ENCODE measurements around the gene ELF3.
A peak's percentile ranks its signal among the peaks of the same experiment; 100 is the strongest.

The ELF3 gene

DNA sequence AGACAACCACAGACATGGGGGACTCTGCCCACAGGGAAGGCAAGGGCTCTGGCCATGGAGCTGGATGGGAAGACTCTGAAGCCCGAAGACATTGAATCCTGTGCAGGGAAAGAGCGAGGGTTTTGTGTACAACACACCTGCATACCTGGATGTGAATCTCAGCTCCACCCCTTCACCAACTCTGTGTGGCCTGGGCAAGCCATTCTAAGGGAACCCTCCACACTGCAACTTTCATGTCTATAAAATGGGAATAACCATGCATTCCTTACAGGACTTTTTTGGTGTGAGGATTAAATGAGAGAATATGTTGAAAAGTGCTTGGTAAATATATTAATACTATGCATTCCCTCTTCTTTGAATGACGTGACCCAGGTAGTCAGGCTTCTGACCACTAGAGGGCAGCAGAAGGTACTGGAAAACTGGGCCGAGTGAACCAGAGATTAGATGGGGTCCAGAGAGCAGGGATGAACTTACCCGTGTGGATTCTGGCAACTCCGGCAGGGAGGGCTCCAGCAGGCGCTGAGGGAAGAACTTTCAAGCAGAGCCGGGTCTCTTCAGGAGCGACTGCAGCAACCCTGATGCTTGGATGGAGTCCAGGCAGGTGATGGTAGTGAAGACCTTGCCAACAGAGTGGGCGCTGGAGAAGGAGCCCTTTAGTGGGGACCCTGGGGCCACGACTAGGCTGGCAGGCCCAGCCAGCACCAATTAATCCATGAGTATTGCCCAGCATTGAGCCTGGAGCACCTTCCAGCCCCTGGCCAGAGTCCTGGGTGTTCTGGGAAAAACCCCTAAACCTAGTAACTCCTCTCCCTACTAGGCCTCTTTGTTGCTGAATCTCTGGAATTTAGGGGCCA is 834 bp upstream of the ELF3 start:
- peak; percentile 76 for DNase-seq

DNA sequence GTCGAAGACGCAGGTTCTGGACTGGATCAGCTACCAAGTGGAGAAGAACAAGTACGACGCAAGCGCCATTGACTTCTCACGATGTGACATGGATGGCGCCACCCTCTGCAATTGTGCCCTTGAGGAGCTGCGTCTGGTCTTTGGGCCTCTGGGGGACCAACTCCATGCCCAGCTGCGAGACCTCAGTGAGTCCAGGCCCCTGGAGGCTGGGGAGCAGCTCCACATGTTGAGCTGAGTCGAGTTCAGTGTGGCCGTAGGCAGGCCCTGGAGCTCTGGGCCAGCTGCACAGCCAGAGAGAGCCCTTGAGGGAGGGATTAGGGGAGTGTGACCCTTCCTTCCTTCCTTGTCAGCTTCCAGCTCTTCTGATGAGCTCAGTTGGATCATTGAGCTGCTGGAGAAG is 1.6 kb downstream of the ELF3 start:
- no peak for DNase-seq

DNA sequence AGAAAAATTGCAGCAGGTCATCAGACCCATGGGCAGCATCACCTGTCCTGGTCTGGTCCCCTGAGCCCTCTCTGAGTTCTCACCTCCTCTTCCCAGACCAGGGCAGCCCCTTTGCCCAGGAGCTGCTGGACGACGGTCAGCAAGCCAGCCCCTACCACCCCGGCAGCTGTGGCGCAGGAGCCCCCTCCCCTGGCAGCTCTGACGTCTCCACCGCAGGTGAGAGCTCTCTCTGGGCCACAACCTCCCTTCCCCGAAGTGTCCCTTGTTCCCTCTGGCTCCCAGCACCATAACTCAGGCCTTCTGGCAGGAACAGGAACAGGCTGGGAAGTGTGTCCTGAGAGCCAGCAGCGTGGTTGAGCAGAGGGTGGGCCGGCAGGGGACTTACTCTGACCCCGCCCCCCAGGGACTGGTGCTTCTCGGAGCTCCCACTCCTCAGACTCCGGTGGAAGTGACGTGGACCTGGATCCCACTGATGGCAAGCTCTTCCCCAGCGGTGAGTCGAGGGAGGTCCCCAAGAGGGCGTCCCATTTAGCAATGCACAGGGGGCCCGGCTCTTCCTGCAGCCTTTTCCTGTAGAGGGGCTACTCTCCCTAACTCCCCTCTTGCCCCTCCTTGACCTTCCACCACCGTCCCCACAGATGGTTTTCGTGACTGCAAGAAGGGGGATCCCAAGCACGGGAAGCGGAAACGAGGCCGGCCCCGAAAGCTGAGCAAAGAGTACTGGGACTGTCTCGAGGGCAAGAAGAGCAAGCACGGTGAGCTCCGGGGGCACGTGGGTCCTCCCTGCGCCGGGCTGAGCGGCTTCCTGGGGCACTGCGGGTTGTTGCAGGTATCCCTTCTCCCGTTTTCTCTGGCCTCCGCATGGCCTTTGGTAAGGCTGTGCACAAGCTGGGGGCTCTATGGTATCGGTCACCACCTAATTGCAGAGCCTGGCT is 2.4 kb downstream of the ELF3 start:
- DNase-seq: no peak

DNA sequence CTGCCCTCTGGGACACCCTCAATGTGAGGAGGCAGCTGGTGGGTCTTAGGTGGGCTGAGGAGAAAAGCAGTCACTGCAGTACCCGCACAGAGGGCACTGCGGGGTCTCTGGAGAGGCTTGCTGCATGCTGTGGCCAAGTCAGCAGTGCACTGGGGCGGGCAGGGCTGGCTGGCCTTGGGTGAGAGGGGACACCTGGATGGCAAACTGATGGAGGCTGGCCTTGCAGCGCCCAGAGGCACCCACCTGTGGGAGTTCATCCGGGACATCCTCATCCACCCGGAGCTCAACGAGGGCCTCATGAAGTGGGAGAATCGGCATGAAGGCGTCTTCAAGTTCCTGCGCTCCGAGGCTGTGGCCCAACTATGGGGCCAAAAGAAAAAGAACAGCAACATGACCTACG is 3.2 kb downstream of the ELF3 start:
- DNase-seq: no peak

DNA sequence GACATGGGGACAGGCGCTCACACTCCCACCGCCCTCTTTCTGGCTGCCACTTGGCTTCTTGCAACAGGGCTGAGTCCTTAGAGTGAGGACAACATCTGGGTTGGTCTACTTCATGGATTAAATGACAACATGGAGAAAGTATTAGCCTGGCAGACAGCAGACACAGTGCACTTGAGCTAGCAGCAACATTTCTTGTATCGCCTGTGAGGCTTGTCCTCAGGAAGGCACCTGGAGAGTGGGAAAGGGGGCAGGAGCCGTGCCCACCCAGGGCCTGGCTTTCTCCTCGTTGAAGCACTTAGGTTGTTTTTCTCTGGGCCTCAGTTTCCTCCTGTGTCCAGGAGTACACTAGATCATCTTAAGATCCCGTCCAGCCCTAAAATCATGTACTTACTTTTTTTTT is 3.7 kb downstream of the ELF3 start:
- DNase-seq: no peak

DNA sequence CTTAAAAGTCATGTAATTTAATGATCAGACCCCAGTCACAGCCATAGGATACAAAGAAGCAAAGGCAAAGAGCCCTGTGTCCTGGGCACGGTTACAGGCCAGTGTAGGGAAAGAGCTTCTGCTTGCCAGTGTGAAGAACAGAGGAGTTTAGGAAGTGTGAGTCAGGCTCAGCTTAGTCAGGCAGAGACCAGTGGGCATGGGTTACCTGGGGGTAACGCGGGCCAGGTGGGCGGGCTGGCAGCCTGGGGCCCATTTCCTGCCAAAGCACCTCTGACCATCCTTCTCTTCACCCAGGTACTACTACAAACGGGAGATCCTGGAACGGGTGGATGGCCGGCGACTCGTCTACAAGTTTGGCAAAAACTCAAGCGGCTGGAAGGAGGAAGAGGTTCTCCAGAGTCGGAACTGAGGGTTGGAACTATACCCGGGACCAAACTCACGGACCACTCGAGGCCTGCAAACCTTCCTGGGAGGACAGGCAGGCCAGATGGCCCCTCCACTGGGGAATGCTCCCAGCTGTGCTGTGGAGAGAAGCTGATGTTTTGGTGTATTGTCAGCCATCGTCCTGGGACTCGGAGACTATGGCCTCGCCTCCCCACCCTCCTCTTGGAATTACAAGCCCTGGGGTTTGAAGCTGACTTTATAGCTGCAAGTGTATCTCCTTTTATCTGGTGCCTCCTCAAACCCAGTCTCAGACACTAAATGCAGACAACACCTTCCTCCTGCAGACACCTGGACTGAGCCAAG is 4.7 kb downstream of the ELF3 start:
- no peak for DNase-seq

DNA sequence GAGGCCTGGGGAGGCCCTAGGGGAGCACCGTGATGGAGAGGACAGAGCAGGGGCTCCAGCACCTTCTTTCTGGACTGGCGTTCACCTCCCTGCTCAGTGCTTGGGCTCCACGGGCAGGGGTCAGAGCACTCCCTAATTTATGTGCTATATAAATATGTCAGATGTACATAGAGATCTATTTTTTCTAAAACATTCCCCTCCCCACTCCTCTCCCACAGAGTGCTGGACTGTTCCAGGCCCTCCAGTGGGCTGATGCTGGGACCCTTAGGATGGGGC is 5.2 kb downstream of the ELF3 start:
- DNase-seq: no peak

DNA sequence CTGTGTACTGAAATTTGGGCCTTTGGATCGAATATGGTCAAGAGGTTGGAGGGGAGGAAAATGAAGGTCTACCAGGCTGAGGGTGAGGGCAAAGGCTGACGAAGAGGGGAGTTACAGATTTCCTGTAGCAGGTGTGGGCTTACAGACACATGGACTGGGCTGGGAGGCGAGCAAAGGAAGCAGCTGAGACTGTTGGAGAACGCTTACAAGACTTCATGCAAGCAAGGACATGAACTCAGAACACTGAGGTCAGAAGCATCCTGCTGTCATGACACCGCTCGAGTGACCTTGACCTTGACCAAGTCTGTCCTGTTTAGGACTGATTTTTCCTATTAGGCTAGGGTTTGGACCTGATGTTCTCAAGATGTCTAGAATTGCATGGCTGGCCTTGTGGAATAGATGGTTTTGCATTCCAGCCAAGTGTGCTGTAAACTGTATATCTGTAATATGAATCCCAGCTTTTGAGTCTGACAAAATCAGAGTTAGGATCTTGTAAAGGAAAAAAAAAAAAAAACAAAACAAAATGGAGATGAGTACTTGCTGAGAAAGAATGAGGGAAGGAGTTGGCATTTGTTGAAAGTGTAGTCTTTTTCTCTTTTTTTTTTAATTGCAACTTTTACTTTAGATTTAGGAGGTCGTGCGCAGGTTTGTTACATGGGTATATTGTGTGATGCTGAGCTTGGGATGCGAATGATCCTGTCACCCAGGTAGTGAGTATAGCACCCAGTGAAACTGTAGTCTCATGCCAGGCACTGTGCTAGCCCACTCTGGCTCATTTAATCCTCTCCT is 5.8 kb downstream of the ELF3 start:
- no peak for DNase-seq

DNA sequence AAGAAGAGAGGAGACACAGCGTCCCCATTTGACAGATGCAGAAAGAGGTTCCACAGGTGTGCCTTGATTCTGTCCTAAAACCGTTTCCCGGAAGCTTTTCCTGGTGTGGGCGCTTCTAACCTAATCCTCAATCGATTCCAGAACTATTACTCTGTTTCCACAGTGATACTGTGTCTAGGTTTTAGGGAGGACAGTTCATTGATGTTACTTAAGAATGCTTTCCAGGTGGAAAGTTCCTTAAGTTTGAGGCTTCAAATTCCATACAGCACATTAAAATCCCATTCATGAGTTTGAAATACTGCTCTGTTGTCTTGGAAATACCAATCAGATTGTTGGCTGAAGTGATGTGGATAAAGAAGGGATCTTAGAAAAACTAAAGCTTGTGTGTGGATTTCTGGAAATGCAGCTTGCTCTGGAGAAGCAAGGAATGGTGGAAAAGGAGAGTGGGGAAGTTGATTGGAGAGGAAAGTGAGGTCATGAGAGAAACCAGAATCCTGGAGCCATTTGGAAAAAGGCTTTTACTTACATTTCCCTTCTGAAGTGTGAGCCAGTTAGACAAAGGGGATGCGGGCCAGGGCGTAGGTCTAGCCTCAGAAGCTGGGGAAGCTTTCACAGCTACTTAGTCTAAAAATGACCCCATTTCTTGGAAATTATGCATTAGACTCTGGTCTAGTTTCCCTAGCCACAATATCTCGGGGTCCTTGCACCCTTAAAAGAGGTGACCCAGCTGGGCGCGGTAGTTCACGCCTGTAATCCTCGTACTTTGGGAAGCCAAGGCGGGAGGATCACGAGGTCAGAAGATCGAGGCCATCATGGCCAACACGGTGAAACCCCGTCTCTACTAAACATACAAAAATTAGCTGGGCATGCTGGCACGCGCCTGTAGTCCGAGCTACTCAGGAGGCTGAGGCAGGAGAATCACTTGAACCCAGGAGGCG is 6.7 kb downstream of the ELF3 start:
- no peak for DNase-seq

DNA sequence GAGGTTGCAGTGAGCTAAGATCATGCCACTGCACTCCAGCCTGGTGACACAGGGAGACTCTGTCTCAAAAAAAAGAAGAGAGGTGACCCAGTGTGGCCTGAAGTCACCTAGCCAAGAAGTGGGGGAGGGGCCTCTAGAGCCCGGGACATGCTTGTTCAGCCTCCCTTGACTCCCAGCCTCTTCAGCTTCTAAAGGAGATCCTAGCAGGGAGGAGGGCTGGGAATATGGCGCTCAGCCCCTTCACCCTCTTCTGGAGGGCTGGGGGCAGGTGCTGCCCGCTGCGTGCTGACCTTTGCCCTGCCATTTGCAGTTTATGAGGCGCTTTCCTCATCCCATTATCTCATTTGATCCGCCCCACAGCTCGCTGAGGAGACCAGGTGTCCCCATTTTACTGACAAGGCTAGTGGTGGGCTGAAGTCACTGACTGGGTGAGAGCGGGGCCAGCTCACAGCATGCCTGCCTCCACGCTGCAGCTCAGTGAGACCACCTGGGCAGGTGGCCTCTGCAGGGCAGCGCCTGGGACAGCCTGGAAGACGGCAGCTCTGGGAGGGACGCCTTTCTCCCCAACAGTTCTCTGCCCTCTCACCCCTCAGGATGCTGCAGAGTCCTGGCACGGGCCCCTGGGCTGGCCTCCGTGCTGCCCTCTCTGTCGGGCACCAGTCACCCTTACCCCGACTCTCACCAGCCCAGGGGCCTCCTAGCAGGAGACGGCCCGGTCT is 7.5 kb downstream of the ELF3 start:
- DNase-seq: no peak

DNA sequence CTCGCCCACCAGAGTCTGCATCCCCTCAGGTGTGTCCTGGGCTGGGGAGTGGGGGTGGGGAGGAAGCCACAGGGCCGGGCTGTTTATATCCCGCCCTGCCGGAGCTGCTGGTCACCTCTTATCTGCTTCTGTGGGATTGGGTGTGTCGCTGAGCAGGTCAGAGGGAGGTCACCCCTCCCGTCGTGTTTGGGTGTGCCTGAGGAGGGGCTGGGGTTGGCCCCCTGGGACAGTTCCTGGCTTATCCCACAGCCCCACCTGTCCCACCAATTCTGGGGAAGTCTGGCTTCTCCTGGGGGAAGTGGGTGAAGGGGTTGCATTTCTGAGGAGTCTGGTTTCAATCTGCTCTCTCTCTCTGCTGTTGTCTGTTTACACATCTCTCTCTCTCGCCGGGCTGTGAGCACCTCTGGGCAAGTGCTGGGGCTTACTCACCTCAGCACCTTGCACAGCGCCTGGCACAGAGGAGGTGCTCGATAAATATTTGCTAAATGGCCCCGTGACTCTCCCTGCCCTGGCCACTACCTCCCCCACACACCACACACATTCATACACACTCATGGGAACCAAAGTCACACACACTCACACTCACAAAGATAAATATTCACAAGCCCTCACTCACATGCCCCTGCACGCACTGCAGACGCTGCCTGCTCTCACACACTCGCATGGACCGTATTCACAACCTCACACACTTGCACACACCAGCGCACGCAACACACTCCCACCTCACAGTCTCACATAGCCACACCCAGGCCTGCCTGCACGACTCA is 8.3 kb downstream of the ELF3 start:
- DNase-seq: peak; percentile 82

DNA sequence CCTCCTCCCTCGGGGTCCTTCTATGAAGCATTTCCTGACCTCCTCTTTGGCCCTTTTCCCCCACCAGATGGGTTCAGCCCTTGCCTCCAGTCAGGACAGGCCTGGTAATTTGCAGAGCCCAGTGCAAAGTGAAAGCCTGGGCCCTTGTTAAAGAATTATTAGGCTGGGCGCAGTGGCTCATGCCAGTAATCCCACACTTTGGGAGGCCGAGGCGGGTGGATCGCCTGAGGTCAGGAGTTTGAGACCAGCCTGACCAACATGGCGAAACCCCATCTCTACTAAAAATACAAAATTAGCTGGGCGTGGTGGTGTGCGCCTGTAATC is 8.8 kb downstream of the ELF3 start:
- DNase-seq: peak; percentile 72

DNA sequence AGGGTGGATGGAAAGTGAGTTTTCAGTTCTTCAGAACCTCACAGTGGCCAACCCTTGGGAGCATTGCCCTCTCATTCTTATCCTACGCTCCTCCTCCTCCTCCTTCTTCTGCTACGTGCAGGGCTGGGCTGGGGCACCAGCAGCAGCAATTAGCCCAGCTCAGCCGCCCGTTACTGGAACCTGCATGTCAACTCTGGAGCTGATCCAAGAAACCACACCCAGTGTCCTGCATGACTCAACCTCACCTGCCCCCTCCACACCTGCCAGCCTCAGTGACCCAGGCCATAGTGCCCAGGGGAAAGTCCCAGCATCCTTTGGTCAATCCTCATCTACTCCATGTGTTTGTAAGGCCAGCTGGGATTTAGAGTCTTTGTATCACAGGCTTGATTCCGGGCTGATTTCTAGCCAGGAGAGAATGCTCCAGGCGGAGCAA is 12.6 kb downstream of the ELF3 start:
- DNase-seq: peak; percentile 31

DNA sequence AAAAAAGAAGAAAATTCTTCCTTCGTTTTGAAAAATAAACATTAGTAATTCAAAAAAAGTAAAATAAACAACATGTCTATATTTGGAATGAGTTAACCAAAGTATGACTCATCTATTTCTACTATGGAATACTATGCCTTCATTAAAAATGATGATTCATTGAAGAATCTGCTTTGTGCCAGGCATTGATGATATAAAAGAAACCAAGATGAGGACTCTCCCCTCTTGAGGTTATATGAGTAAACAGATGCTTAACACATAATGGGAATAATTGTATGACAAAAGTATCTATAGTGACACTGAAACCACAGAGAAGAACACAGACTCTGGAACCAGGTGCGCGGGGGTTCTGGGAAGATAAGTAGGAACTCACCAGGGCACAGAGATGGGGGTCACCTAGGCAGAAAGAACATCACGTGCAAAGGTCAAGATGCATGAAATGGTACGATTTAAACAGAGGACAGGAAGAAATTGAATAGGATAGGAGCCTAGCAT is 18.8 kb downstream of the ELF3 start:
- DNase-seq: peak; percentile 66

DNA sequence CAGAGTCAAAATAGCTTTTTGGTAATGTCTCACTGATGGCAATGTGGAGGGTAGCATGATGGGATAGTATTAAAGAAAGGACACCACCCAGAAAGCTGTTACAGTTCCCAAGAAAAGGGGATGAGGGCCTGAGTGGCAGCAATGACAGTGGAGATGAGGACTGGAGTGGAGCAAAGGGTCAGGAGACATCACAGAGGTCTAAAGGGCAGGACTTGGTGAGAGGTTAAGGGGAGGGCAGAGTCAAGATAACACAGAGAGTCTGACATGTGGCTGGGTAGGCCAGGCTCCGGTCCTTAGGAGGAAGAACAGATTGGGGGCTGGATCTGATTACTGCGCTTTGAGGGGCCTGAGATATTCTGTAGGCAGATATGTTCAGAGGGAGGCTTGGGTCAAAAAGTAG is 19.3 kb downstream of the ELF3 start:
- no peak for DNase-seq

DNA sequence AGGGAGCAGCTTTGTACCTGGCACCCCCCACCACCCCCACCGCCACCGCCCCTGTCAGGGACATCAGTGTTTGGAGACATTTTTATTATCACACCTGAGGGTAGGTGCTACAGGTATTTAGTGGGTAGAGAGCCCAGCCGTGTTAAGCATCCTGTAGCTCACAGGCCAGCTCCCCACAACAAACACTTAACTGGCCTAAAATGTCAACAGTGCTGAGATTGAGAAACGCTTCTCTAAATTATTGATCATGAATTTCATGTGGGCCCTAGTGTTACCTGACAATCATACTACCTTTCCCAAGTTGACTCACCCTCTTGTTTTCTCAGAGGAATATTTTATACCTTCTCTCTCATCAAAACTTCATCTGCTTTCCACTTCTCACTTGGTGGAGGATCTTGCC is 21.4 kb downstream of the ELF3 start:
- DNase-seq: no peak

DNA sequence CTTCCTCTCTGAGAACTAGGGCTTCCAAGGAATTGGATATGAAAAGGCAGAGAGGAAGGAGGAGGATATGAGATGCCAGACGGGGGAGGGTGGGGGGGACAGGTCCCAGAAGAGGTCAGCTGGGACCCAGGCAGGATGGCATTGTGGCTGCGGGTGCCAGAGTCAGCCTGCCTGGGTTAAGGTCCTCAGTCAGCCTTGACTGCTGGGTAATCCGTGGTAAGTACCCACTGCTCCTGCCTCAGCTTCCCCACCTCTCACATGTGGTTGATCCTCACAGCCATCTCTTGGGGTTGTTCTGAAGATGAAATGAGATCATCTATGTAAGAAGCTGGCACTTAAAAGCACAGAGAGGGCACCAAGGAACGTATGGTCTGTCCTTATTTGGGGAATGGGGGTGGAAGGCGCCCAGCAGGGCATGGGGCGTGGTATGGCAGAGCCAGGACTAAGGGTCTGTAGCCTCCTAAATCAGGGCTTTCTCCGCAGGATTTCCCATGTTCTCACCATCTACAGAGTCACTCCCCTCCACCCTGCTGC is 23.8 kb downstream of the ELF3 start:
- no peak for DNase-seq

DNA sequence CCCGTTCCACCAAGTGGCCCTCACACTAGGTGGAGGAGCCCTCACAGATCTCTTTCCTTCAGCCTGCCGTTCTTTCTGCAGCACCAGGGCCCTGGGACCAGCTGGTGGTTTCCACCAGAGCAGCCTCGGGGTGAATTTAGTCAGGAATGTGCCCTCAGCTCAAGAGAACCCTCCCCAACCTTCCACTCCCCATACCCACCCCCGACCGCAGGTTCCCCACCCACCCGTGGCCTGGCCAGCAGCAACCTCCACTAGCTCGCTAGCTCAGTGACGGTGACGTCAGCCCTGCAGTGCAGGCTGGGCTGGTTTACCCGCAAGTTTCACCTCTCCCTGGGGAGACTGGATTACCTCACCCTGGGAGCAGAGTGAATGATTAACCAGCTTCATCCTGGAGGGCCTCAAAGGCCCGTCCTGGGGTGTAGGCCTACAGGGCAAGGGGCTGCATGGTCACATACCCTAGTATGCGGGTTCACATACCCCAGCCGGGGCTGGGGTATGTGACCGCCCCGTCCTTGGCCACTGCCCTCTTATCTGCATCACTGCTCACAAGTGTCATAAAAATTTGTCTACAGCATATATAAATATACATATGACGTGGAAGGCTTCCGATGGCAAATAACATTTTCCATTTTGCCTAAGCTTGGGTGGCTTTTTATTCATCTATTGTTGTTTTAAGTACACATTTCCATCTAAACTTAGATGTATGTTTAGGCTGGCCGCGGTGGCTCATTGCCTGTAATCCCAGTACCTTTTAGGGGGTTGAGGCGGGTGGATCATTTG is 24.5 kb downstream of the ELF3 start:
- DNase-seq: peak; percentile 99
